Measurements from ENCODE around the gene PTPRN. TPM values are rescaled to one million over a fixed set of nuclear protein-coding genes. Genes with fewer than 3 reads are reported as not detected.

Gene PTPRN
- total RNA-seq, 1 experiment from 2014 or later: 6.5 TPM

DNA sequence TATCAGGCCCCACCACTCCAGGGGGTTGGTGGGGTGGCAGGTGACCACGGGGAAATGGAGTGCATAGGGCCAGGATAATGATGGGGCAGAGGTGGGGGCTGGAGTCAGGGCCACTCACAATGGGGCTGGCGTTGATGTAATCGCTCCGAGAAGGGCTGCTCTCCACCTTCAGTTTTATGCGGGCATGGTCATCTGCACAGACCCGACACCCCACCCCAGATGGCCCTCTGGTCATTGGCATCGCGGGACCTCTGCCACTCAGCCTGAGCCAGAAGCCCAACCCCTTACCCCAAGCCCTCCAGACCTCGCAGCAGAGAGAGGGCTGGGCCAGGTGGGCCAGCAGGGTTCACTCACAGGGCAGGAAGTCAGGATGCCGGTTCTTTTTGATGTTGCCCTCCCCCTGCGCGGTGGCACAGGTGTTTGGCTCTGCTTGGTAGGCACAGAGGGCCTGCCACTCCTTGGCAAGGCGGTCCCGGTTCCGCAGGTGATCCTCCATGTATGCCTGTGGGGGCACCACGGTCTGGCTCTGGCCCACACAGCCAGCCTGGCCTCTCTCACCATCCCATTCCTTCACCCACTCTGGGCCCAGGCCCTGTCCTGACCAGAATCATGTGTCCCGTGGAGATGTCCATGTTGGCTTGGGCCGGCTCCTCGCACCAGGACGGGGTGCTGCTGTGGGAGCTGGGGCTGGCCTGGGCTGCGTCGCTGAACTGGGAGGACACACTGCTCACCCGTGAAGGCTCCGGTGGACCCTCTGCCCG is 12.4 kb downstream of the PTPRN start:
- Histone ChIP-seq H3K18ac (ENCODE audit: insufficient read length, low read depth, low read length) (no peak overlapping the region), H3K79me2 (ENCODE audit: insufficient read depth, low read length) (no peaks in the 10 kb centered on the region), H2BK20ac (ENCODE audit: low read depth, low read length, poor library complexity, severe bottlenecking) (no peak overlapping the region), H3K14ac (ENCODE audit: insufficient read depth, low read length) (no peak overlapping the region), H4K20me1 (ENCODE audit: control insufficient read depth, insufficient read depth, insufficient read length) (no peaks in the 10 kb centered on the region), H3K23me2 (ENCODE audit: insufficient read length, low read depth, low read length, poor library complexity, severe bottlenecking) (peaks cover 6% of the 10 kb centered on the region), H3K9me3 (ENCODE audit: control insufficient read depth, low read depth, low read length) (no peaks in the 10 kb centered on the region), H4K91ac (ENCODE audit: insufficient read length, low read depth, low read length) (no peak overlapping the region), H3K4me1 (ENCODE audit: insufficient read depth, low read length) (no peaks in the 10 kb centered on the region), H4K8ac (replicated peaks; ENCODE audit: insufficient read length, low read depth, low read length) (no peak overlapping the region), H3K4me2 (ENCODE audit: insufficient read depth, insufficient read length, low read length) (no peak overlapping the region), H3K27me3 (ENCODE audit: insufficient read depth, low read length) (no peaks in the 10 kb centered on the region; the same call in 1 of the 2 replicates), H3K9ac (ENCODE audit: extremely low read depth, insufficient read length, low read length) (no peak overlapping the region), H2AFZ (ENCODE audit: low read length) (no peak overlapping the region), H2BK12ac (ENCODE audit: insufficient read length, low read depth, low read length) (no peak overlapping the region), H2BK120ac (ENCODE audit: low read depth, low read length, poor library complexity, severe bottlenecking) (no peak overlapping the region), H3K23ac (ENCODE audit: insufficient read length, low read depth, low read length) (no peak overlapping the region), H3K4ac (ENCODE audit: low read depth, low read length) (no peak overlapping the region), H3K27ac (ENCODE audit: insufficient read length, low read depth, low read length) (no peak overlapping the region), H2BK5ac (ENCODE audit: insufficient read length, low read length) (no peak overlapping the region), H3T11ph (ENCODE audit: low read length) (no peak overlapping the region), H4K5ac (ENCODE audit: insufficient read length, low read depth, low read length) (no peak overlapping the region), H2BK15ac (ENCODE audit: low read depth, low read length) (no peak overlapping the region), H2AK5ac (ENCODE audit: insufficient read length, low read length) (no peak overlapping the region), H3K79me1 (ENCODE audit: insufficient read depth, low read depth, low read length, poor library complexity, severe bottlenecking) (no peaks in the 10 kb centered on the region), H3K56ac (ENCODE audit: insufficient read length, low read depth, low read length) (no peak overlapping the region)
- peaks cover 0 to 4% (median 2%) of the 10 kb centered on the region in 3 experiments; a peak in 2 of 7 replicates for H3K36me3 Mint-ChIP-seq (ENCODE audit: insufficient read depth in 1 of 3, low read depth in 3 of 3)
- no peak for DNase-seq
- TF ChIP-seq, protein P1, sequence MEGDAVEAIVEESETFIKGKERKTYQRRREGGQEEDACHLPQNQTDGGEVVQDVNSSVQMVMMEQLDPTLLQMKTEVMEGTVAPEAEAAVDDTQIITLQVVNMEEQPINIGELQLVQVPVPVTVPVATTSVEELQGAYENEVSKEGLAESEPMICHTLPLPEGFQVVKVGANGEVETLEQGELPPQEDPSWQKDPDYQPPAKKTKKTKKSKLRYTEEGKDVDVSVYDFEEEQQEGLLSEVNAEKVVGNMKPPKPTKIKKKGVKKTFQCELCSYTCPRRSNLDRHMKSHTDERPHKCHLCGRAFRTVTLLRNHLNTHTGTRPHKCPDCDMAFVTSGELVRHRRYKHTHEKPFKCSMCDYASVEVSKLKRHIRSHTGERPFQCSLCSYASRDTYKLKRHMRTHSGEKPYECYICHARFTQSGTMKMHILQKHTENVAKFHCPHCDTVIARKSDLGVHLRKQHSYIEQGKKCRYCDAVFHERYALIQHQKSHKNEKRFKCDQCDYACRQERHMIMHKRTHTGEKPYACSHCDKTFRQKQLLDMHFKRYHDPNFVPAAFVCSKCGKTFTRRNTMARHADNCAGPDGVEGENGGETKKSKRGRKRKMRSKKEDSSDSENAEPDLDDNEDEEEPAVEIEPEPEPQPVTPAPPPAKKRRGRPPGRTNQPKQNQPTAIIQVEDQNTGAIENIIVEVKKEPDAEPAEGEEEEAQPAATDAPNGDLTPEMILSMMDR (conservative IDR thresholded peaks at IDR 0.05): no peak
- peaks cover 2 to 7% of the 10 kb centered on the region in 2 experiments; a peak in 3 of 5 replicates for H3K9me3 Mint-ChIP-seq
- WGBS (ENCODE audit: extremely low coverage, insufficient read length, low lambda C conversion rate): no CpG with 5 or more reads among the region's 25 CpGs
- no peak overlapping the region for H3K27ac Mint-ChIP-seq
- no peak overlapping the region; a peak in 1 of 5 replicates for H3K4me3 Mint-ChIP-seq
- H3K4me1 Mint-ChIP-seq: peaks cover 19 to 29% of the 10 kb centered on the region in 2 experiments
- peaks cover 74% of the 10 kb centered on the region for H3K27me3 Mint-ChIP-seq (ENCODE audit: low read depth)

Data from H9 (cell line).